ENCODE measurements around the gene MYH11. TPM values are rescaled to one million over a fixed set of nuclear protein-coding genes. Genes with fewer than 3 reads are reported as not detected.

MYH11 gene
- polyA plus RNA-seq (2014; cell fraction: cytosol; rRNA removed) = not detected in 2 replicates
- not detected in 2 replicates for polyA plus RNA-seq (2014; cell fraction: nucleus; rRNA removed)

DNA sequence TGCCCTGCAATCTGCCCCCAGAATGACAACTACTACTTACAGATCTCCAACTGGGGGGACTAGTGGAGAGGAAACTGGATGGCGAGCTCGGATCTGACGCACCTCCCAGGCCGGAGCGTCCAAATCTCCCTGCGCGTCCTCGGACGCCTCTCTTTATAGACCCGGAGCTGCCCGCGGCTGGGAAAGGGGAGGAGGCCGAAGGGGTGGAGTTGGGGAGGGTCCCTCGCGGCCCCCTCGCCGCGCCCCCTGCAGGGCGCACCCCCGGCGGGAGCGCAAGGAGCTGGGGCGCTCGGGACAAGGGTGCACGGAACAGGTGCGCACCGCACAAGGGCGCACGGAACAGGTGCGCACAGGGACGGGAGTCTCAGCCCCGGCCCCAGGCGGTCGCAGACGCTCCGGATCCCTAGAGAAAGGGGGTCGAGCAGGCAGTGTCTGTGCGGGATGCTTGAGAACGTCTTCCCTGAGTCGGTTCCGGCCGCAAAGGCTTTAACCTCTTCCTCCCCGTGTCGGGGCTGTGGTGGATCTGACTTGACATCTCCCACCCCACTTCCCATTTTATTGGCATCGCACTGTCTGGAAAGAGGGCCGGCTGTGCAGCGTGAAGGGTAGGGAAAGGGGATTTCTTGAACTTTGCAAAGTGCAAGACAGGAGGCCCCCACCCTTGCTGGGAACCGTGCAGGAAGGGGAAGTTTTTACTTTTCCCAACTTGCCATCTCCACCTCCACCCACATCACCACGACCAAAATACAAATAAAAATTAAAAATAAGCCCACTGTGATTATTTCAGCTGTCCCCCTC is at the start of gene MYH11:
Gene MYH11, minus strand, starts transcription at position 128 of the 798 bp plus-strand sequence. CDS start 18,776 bp downstream, outside the sequence.
- no peak for DNase-seq (ENCODE audit: low spot score)

DNA sequence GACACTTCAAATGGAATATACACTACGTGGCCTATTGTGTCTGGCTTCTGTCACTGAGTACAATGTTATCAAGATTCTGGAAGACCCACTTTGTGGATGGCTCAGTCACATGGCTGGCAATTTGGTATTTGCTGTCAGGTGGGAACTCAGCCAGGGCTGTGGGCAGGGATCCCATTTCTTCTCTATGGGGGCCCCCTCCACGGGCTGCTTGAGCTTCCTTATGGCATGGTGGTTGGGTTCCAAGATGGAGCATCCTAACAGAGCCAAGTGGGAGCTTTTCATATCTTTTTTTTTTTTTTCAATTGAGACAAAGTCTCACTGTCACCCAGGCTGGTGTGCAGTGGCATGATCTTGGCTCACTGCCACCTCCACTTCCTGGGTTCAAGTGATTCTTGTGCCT is 49.6 kb upstream of the MYH11 start:
- no peak for DNase-seq (ENCODE audit: low spot score)

DNA sequence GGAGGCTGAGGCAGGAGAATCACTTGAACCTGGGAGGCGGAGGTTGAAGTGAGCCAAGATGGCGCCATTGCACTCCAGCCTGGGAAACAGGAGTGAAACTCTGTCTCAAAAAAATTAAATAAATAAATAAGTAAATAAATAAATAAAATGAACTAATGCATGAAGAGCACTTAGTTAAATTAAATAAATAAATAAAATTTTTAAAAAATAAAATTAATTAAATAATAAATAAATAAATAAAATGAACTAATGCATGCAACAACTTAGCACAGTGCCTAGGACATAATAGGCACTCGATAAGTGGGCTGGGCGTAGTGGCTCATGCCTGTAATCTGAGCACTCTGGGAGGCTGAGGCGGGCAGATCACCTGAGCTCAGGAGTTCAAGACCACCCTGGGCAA is 47.1 kb upstream of the MYH11 start:
- no peak for DNase-seq (ENCODE audit: low spot score)

DNA sequence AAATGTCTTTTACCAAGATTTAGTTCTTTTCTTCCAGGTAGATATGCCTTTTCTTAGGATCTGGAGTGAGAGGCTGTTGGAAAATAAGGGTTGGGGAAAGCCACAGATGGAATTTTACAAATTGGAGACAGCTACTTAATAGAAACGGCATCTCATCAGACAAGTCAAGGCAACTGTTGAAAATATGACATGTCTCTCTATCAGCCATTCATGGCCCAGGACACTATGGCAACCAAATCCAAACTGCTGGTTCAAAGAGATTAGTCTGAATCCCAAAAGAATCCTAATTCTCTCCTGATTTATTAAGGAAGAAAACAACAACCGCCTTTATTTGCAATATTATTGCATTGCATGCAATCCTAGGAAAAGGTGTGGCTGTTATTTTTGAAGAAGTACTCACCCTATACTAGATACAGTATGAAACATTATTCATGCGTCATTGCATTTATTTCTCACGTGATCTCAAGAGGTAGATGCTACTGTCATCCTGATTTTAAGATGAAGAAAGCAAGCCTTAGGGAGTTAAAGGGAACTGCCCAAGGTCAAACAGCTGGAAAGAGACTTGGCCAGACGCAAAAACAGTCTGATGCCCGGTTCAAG is 44.2 kb upstream of the MYH11 start:
- no peak for DNase-seq (ENCODE audit: low spot score)

DNA sequence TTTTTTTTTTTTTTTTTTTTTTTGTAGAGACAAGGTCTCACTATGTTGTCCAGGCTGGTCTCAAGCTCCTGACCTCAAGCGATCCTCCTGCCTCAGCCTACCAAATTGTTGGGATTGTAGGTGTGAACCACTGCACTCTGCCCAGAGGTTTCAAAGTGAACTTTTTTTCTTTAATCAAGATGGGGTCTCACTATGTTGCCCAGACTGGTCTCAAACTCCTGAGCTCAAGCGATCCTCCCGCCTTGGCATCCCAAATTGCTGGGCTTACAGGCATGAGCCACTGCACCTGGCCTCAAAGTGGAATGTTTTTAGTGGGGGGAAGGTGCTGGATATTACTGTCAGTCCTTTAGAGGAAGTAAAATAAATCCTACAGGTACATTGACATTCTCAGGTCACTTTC is 43.5 kb upstream of the MYH11 start:
- DNase-seq (ENCODE audit: low spot score) = no peak

DNA sequence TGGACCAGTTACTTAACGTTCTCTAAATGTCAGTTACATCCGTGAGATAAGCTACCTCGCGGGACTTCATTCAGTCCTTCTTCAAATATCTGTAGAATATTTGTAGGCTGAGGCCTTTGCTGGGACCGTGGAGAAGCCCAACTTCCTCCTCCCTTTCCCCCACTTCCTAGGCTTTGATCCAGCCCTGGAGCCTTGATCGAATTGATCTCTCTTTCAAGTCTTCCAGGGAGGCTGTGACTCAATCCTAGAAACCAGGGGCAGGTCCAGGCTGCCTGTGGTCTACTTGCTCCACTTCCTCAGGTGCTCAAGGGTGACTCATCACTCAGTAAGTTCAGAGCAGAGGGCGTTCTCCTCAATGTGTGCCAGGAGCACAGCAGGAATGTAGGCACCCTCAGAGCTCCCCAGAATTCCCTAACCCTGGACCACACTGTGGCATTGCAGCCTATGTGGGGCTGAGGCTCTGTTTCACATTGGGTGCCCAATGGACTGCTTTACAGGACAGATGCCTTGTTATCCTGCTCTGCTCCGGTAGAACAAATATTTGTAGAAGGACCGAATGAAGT is 42.8 kb upstream of the MYH11 start:
- DNase-seq (ENCODE audit: low spot score) = no peak

DNA sequence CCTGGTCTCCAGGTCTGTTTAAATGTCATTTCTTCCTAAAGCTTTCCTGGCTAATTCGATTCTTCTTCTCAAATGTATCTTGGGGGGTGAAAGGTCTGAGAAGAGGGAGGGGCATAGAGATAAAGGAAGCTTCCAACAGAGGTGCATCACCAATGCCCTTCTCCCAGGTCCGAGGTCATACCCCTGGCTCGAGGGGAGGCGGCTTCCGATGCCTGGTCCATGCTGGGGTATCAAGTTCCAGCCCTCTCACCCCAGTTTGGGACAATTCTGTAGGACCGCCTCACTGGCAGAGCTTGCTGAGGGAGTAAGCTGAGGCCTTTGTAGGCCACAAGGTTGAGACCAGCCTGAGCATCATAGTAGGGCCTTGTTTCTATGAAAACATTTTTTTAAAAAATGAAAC is 41.8 kb upstream of the MYH11 start:
- DNase-seq (ENCODE audit: low spot score) = no peak

DNA sequence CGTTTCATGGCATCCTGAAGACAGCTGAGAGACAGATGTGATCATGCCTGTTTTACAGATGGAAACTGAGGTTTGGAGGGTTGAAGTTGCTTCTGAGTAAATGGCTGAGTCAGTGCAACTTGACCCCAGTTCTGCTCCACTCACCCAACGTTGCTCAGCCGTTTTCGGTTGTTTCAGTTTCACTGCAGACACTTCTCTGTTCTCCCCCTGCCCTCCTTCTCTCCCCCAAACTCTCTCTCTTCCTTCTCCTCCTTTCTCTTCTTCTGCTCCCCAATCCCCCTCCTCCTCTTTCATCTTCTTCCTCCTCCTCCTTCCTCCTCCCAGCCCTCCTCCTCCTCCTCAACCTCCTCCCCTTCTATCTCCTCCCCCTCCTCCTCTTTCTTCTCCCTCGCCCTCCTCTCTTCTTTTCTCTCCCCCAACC is 41.0 kb upstream of the MYH11 start:
- DNase-seq (ENCODE audit: low spot score) = no peak

DNA sequence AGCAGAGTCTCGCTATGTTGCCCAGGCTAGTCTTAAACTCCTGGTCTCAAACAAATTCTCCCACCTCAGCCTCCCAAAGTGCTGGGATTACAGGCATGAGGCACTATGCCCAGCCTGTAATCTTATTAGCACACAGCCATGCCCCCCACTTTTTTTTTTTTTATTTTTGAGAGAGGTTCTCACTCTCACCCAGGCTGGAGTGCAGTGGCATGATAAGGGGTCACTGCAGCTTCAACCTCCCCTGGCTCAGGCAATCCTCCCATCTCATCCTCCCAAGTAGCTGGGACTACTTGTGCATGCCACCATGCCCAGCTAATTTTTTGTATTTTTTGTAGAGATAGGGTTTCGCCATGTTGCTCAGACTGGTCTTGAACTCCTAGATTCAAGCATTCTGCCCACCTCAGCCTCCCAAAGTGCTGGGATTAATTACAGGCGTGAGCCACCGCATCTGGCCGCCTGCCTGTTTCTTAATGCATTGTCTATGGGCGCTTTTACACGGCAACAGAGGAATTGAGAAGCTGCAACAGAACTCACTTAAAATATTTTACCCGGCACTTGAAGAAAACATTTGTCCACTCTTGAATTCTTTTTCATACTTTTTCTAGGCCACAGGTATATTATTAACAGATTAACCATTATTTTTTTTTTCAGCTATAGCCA is 40.4 kb upstream of the MYH11 start:
- no peak for DNase-seq (ENCODE audit: low spot score)

DNA sequence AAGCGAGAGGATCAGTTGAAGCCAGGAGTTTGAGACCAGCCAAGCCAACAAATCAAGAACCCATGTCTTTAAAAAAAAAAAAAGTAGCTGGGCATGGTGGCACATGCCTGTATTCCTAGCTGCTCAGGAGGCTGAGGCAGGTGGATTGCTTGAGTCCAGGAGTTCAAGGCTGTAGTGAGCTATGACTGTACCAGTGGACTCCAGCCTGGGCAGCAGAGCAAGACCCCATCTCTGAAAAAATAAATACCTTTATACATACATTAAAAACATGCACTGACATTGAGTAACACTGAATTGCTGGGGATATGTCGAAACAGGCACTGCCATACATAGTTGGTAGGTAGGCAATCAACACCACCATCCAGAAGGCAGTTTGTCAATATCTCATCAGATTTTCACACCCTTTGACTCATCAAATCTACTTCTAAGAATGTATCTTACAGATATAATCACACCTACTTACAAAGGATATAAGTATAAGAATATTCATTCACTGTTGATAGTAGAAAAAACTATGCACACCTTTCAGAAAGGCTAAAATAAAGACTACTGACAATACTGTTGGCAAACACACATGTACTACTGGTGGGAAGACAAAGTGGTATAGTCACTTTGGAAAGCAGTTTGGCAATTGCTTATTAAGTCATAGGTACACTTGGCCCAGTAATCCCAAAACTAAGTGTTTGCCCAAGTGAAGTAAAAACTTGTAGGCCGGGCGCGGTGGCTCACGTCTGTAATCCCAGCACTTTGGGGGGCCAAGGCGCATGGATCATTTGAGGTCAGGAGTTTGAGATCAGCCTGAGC is 37.9 kb upstream of the MYH11 start:
- DNase-seq (ENCODE audit: low spot score) = no peak

DNA sequence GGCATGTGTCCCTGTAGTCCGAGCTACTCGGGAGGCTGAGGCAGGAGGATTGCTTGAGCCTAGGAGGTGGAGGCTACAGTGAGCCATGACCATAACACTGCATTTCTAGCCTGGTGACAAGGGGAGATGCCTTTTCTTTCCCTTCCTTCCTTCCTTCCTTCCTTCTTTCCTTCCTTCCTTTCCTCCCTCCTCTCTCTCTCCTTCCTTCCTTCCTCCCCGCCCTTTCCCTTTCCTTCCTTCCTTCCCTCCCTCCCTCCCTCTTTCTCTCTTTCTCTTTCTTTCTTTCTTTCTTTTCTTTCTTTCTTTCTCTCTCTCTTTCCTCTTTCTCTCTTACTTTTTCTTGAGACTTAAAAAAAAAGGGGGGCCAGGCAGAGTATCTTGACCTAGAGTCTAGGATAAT is 34.7 kb upstream of the MYH11 start:
- DNase-seq (ENCODE audit: low spot score) = no peak

DNA sequence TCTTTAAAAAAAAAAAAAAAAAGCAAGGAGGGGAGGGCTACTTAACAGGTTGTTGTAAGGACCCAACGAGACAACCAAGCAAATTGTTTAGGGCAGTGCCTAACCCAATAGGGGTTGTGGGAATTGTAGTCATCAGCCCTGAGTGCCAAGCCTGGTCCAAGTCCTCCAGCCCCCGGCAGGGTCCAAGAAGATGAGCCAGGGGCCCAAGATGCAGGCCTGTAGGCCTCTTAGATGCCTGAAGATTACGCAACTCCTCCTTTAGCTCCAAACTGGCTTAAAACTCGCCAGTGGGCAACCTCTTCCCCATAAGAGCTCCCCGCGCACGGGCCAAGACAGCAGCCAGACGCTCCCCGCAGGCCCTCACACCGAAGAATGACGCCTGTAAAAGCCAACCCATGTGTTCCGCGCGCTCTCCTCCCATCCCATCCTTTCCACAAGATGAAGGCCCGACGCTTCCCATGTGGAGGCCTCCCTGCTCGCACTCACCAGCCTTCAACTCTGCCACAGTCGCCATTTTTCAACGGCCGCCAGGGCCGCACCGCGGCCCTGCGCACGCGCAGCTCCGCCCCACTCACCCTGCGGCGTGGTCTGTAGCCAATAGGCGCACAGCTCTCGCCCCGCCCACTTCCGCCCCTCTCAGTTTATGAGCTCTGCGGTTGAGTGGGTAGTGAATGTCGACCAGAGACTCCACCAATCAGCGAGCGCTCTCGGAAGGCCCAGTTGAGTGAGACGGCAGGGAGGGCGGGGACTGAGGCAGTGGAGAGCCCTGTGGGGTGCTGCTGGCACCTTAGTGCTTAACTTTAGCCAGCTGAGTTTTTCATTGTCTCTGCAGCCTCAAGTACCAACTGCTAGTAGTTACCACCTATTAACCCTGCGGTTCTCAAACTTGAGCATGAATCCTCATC is 31.5 kb upstream of the MYH11 start, which contains the start of gene CEP20:
Gene CEP20, minus strand, starts transcription at position 532 of the 905 bp plus-strand sequence. Its CDS starts 18 bp downstream, at position 514.
- DNase-seq (ENCODE audit: low spot score) = peak; percentile 99

DNA sequence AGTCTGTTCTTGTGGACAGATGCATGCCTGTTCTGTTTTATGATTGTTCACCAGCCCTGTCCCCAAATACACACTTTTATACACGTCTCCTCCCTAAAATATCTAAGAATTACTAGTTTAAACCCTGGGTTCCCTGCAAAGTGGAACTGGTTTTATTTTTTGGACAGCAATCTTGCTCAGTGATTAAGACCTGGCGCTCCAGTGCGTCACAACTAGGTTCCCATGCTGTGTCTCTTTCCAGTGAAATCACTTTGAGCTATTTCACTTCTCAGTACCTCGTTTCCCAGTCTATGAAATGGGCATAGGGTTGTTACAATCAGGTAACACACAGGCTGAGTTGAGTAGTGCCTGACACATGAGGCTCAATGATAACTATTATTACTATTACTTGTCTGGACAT is 30.5 kb upstream of the MYH11 start:
- DNase-seq (ENCODE audit: low spot score) = no peak

DNA sequence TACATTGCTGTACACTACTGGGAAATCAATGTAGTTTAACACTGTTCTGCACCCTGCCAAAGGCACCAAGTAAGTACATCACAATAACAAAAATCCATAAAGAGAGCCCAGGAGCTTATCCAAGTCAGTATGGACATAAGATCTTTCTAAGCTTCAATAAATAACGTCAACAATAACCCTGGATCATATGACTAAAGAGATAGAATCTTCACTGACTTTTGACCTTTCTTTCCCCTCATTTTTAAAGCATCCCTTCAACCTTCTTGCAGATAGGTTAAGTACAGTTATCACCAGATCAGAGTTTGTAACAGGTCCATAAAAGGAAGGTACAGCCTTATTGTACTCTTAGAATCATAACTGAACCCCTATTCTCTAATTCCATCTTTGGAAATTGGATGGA is 29.2 kb upstream of the MYH11 start:
- DNase-seq (ENCODE audit: low spot score) = no peak

DNA sequence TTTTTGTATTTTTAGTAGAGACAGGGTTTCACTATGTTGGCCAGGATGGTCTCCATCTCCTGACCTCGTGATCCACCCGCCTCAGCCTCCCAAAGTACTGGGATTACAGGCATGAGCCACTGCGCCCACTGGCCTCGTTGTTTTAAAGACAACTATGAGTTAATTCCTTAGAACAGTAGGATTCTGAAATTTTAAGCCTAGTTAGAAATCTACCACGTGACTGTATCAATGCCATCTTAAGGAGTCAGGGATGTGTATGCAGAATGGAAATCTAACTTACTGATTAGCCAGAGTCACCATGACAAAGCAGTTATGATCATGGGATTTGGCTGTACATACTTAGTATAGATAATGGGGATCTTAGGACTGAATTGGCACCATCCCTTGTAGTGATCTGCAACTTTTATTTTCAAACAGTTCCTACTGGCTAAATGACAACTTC is 28.8 kb upstream of the MYH11 start:
- no peak for DNase-seq (ENCODE audit: low spot score)

DNA sequence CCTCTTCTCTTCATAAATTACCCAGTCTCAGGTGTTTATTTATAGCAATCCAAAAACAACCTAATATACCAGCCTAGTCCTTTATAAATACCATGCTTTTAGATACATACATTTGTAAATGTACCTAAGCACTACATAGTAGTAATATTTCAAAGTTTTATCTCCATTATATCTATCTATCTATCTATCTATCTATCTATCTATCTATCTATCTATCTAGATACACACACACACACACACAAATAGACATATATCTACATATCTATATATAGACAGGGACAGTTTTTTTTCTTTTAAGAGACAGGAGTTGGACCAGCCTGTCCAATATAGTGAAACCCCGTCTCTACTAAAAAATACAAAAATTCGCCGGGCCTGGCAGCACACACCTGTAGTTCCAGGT is 25.7 kb upstream of the MYH11 start:
- DNase-seq (ENCODE audit: low spot score) = no peak

DNA sequence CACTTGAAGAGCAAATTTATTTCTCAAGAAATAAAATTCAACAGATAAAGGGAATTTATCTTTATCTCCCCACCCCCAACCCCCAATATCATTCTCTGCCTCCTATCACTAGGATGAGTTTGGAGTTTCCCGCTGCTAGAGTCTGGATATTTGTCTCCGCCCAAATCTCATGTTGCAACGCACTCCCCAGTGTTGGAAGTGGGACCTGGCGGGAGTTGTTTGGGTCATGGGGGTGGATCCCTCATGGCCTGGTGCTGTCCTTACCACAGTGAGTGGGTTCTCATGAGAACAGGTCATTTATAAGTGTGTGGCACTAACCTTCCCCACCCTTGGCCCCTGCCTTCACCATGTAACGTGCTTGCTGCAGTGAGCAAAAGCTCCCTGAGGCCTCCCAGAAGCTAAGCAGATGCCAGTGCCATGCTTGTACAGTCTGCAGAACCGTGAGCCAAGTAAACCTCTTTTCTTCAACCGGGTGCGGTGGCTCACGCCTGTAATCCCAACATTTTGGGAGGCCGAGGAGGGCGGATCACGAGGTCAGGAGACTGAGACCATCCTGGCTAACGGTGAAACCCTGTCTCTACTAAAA is 25.1 kb upstream of the MYH11 start:
- DNase-seq (ENCODE audit: low spot score) = no peak

DNA sequence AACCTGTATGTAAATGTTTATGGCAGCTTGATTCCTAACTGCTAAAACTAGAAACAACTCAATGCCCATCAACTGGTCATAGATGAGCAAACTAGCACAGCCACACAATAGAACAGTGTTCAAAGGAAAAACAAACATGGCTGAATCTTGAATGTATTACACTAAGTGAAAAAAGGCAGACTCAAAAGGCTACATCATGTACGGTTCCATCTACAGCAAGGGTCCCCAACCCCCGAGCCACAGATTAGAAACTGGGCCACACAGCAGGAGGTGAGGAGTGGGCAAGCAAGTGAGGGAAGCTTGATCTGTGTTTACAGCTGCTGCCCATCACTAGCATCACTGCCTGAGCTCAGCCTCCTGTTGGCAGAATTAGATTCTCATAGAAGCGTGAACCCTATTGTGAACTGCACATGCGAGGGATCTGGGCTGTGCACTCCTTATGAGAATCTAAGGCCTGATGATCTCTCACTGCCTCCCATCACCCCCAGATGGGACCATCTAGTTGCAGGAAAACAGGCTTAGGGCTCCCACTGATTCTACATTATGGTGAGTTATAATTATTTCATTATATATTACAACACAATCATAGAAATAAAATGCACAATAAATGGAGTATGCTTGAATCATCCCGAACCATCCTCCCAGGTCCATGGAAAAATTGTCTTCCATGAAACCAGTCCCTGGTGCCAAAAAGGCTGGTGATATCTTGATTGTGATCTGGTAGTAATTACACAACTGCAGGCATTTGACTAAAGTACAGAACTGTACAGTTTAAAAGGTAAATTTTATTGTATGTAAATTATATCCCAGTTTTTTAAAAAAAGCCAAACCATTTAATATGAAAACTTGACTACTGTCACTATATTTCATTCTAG is 23.8 kb upstream of the MYH11 start:
- no peak for DNase-seq (ENCODE audit: low spot score)
